ENCODE data around the gene TFF3.

Gene TFF3

DNA sequence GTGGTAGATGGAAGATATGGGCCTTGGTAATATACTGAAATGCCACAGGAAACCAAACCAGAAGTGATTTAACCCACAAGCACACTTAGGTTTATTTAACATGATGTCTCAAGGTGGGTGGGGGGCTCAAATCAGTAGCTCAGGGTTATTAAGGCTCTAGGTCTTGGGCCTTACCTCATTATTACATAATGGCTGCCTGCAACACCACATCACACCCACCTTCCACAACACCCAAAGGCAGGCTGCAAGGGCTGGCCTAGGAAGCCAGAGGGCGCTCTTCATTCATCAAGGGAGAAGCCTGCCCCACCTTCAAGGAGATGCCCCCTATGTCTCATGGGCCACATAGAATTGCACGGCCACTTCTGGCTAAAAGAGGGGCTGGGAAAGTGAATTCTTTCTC lies 45.1 kb upstream of the TFF3 start:
- Histone ChIP-seq H3K27me3 (replicated peaks; ENCODE audit: insufficient read depth, low read length) (peaks cover 100% of the 10 kb centered on the region), H3K9me3 (replicated peaks; ENCODE audit: insufficient read depth, low read length) (no peaks in the 10 kb centered on the region), H3F3A (ENCODE audit: insufficient read depth, low read length) (no peaks in the 10 kb centered on the region), H3K27ac (ENCODE audit: low read length) (no peak overlapping the region), H3K79me2 (ENCODE audit: low read length) (no peaks in the 10 kb centered on the region), H3K4me1 (ENCODE audit: low read length) (no peaks in the 10 kb centered on the region), H4K20me1 (ENCODE audit: insufficient read depth, low read length) (no peaks in the 10 kb centered on the region), H3K9me2 (replicated peaks; ENCODE audit: insufficient read depth, low read length) (no peaks in the 10 kb centered on the region), H2AFZ (ENCODE audit: low read length) (no peak overlapping the region), H3K36me3 (replicated peaks; ENCODE audit: insufficient read depth, low read length) (no peaks in the 10 kb centered on the region), H3K4me3 (ENCODE audit: low read length) (no peak overlapping the region), H3K9ac (ENCODE audit: low read length) (no peak overlapping the region), H3K4me2 (ENCODE audit: low read depth, low read length) (no peak overlapping the region)
- DNase-seq = no peak
- no peak for TF ChIP-seq EZH2phosphoT487 (IDR thresholded peaks at IDR 0.05; ENCODE audit: low read length)
- TF ChIP-seq EZH2 (optimal IDR thresholded peaks at IDR 0.05; ENCODE audit: low read depth, low read length) = no peak
- TF ChIP-seq, protein P1, sequence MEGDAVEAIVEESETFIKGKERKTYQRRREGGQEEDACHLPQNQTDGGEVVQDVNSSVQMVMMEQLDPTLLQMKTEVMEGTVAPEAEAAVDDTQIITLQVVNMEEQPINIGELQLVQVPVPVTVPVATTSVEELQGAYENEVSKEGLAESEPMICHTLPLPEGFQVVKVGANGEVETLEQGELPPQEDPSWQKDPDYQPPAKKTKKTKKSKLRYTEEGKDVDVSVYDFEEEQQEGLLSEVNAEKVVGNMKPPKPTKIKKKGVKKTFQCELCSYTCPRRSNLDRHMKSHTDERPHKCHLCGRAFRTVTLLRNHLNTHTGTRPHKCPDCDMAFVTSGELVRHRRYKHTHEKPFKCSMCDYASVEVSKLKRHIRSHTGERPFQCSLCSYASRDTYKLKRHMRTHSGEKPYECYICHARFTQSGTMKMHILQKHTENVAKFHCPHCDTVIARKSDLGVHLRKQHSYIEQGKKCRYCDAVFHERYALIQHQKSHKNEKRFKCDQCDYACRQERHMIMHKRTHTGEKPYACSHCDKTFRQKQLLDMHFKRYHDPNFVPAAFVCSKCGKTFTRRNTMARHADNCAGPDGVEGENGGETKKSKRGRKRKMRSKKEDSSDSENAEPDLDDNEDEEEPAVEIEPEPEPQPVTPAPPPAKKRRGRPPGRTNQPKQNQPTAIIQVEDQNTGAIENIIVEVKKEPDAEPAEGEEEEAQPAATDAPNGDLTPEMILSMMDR (IDR thresholded peaks at IDR 0.05; ENCODE audit: low read length) = peak; percentile 19

DNA sequence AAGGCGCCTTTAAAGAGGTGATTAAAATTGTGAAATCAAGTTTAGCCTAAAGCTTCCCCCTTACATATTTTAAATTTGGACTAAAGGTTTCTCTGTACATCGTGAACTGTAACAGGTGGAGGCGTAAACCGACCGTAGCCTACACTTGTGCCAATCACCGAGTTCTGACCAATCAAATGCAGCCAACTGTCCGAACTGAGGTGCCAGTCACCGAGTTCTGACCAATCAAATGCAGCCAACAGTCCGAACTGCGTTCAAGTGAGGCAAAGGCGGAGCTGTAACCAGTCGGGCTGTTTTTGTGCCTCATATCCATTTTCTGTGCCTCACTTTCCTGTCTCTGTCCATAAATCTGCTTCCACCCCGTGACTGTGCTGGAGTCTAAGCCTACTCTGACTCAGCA lies 43.7 kb upstream of the TFF3 start:
- Histone ChIP-seq H2AFZ (ENCODE audit: low read length) (no peak overlapping the region), H3F3A (ENCODE audit: insufficient read depth, low read length) (no peaks in the 10 kb centered on the region), H3K4me3 (ENCODE audit: low read length) (no peak overlapping the region), H3K9me3 (replicated peaks; ENCODE audit: insufficient read depth, low read length) (no peaks in the 10 kb centered on the region), H3K9ac (ENCODE audit: low read length) (no peak overlapping the region), H3K27ac (ENCODE audit: low read length) (no peak overlapping the region), H3K9me2 (replicated peaks; ENCODE audit: insufficient read depth, low read length) (no peaks in the 10 kb centered on the region), H3K27me3 (replicated peaks; ENCODE audit: insufficient read depth, low read length) (peaks cover 100% of the 10 kb centered on the region), H3K4me2 (ENCODE audit: low read depth, low read length) (peak overlapping the region; percentile 10), H4K20me1 (ENCODE audit: insufficient read depth, low read length) (no peaks in the 10 kb centered on the region), H3K36me3 (replicated peaks; ENCODE audit: insufficient read depth, low read length) (no peaks in the 10 kb centered on the region), H3K4me1 (ENCODE audit: low read length) (no peaks in the 10 kb centered on the region), H3K79me2 (ENCODE audit: low read length) (no peaks in the 10 kb centered on the region)
- TF ChIP-seq EZH2 (optimal IDR thresholded peaks at IDR 0.05; ENCODE audit: low read depth, low read length) (no peak), EZH2phosphoT487 (IDR thresholded peaks at IDR 0.05; ENCODE audit: low read length) (no peak)
- TF ChIP-seq, protein P1 (IDR thresholded peaks at IDR 0.05; ENCODE audit: low read length) = no peak
- DNase-seq = peak; percentile 74

DNA sequence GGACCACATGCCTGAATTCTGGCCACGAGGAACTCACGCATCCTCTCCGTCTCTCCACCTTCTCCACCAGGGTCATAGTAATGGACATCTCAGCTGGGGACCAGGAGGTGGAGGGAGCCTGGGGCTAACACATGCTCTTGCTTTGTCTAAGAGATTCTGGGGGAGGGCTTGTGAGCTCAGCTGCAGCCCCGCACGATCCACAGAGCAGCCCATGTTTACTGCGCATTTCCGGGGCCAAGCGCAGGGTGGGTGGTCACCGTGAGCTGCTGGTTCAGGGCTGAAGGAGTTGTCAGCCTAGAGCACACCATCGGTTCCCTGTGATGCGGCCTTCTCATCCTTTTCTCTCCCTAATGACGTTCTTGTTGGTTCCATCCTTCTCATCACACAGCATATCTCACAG lies 43.1 kb upstream of the TFF3 start:
- Histone ChIP-seq H3K27ac (ENCODE audit: low read length) (no peak overlapping the region), H3K4me2 (ENCODE audit: low read depth, low read length) (peak overlapping the region; percentile 10; the same call in 1 of the 2 replicates), H2AFZ (ENCODE audit: low read length) (no peak overlapping the region), H3K9me3 (replicated peaks; ENCODE audit: insufficient read depth, low read length) (no peaks in the 10 kb centered on the region), H3F3A (ENCODE audit: insufficient read depth, low read length) (no peaks in the 10 kb centered on the region), H3K9ac (ENCODE audit: low read length) (no peak overlapping the region), H3K4me1 (ENCODE audit: low read length) (no peaks in the 10 kb centered on the region), H3K36me3 (replicated peaks; ENCODE audit: insufficient read depth, low read length) (no peaks in the 10 kb centered on the region), H3K9me2 (replicated peaks; ENCODE audit: insufficient read depth, low read length) (no peaks in the 10 kb centered on the region), H3K27me3 (replicated peaks; ENCODE audit: insufficient read depth, low read length) (peaks cover 100% of the 10 kb centered on the region), H3K79me2 (ENCODE audit: low read length) (no peaks in the 10 kb centered on the region), H3K4me3 (ENCODE audit: low read length) (no peak overlapping the region), H4K20me1 (ENCODE audit: insufficient read depth, low read length) (no peaks in the 10 kb centered on the region)
- TF ChIP-seq EZH2 (optimal IDR thresholded peaks at IDR 0.05; ENCODE audit: low read depth, low read length) (no peak), EZH2phosphoT487 (IDR thresholded peaks at IDR 0.05; ENCODE audit: low read length) (no peak)
- TF ChIP-seq, protein P1 (IDR thresholded peaks at IDR 0.05; ENCODE audit: low read length) = no peak
- no peak for DNase-seq

Data from MM.1S (cell line).